T-cell (primary cell): Measurements from ENCODE around the gene CCDC59. TPM values are rescaled to one million over a fixed set of nuclear protein-coding genes. Genes with fewer than 3 reads are reported as not detected.

Experiments
- ATAC-seq, 4 experiments: fragments of 200-7000 bp in 3 of 4; fragments of 150-1000 bp in 1 of 4; cut with Tn5 transposase; replicated peaks in 1 of 4; 1 replicate in 3 of 4; 2 replicates in 1 of 4; pipeline ENCODE4 v1.10.0; 2021; ENCODE audit warnings: moderate library complexity in 3 of 4, mild to moderate bottlenecking in 2 of 4, moderate number of reproducible peaks in 1 of 4
- CTCF ChIA-PET, 2 donors: fragments of 300-600 bp; sonication (Branson Sonifier 250); formaldehyde crosslinking; loops; one replicate each; lab custom pipeline; 2022; ENCODE audit warnings: antibody characterized with exemption in 2 of 2; lab: Charles Lee
- POLR2A ChIA-PET, 2 donors: fragments of 300-600 bp; sonication (Branson Sonifier 250); formaldehyde crosslinking; loops; one replicate each; lab custom pipeline; 2022; ENCODE audit warnings: antibody characterized with exemption in 2 of 2; lab: Charles Lee
- DNase-seq, 35 experiments: peaks; one replicate each; pipeline versions ENCODE4 v3.0.0 to v3.0.0-alpha.2; 2013 to 2023
- H3K27ac ChIP-seq: one replicate; pipeline ENCODE4 v1.5.1; 2013; ENCODE audit warnings: low read length
- H3K27me3 ChIP-seq, 2 experiments: replicated peaks in 1 of 2; 1 replicate in 1 of 2; 2 replicates in 1 of 2; pipeline versions ENCODE4 v1.6.1 to v1.7.0; 2013; ENCODE audit warnings: low read length in 1 of 2, mixed read lengths in 1 of 2; ENCODE audit not compliant: control insufficient read depth in 2 of 2, insufficient read depth in 2 of 2; ENCODE audit errors: extremely low read depth in 1 of 2
- H3K36me3 ChIP-seq, 2 donors: 1 replicate in 1 of 2; 2 replicates in 1 of 2; pipeline versions ENCODE4 v1.6.1 to v1.7.0; 2013; ENCODE audit warnings: low read length in 1 of 2; ENCODE audit not compliant: control insufficient read depth in 2 of 2, insufficient read depth in 1 of 2; ENCODE audit errors: extremely low read depth in 1 of 2
- H3K4me1 ChIP-seq, 2 experiments: 1 replicate in 1 of 2; 2 replicates in 1 of 2; pipeline versions ENCODE4 v1.6.1 to v1.7.0; 2013; ENCODE audit warnings: low read length in 2 of 2, mixed read lengths in 1 of 2; ENCODE audit not compliant: insufficient read depth in 2 of 2, control insufficient read depth in 1 of 2; ENCODE audit errors: extremely low read depth in 1 of 2
- H3K4me3 ChIP-seq, 2 donors: 1 replicate in 1 of 2; 2 replicates in 1 of 2; pipeline versions ENCODE4 v1.5.1 to v1.7.0; 2013; ENCODE audit warnings: mild to moderate bottlenecking in 2 of 2, low read length in 1 of 2, moderate library complexity in 1 of 2; ENCODE audit not compliant: control insufficient read depth in 1 of 2; ENCODE audit errors: extremely low read depth in 1 of 2
- H3K9me3 ChIP-seq: 2 replicates; pipeline ENCODE4 v1.7.0; 2013
- H3K27ac Mint-ChIP-seq, 2 donors: one replicate each; pipeline ENCODE4 v1.8.0; 2020 to 2021; ENCODE audit warnings: mild to moderate bottlenecking in 2 of 2, mixed read lengths in 2 of 2
- H3K27me3 Mint-ChIP-seq, 2 donors: one replicate each; pipeline ENCODE4 v1.8.0; 2021 to 2022; ENCODE audit warnings: mixed read lengths in 2 of 2
- H3K36me3 Mint-ChIP-seq: one replicate; pipeline ENCODE4 v1.8.0; 2021; ENCODE audit warnings: mixed read lengths
- H3K4me1 Mint-ChIP-seq, 3 donors: one replicate each; pipeline ENCODE4 v1.8.0; 2020 to 2022; ENCODE audit warnings: mixed read lengths in 3 of 3, mild to moderate bottlenecking in 1 of 3
- H3K4me3 Mint-ChIP-seq, 3 donors: one replicate each; pipeline ENCODE4 v1.8.0; 2020 to 2022; ENCODE audit warnings: mild to moderate bottlenecking in 3 of 3, mixed read lengths in 3 of 3, moderate library complexity in 3 of 3
- H3K9me3 Mint-ChIP-seq, 3 donors: one replicate each; pipeline ENCODE4 v1.8.0; 2020 to 2022; ENCODE audit warnings: mixed read lengths in 3 of 3
- WGBS: methylation state at CpG from one replicate; pipeline ENCODE4 v1.1.5; 2013; ENCODE audit warnings: missing lambda C conversion rate; ENCODE audit not compliant: insufficient coverage; 5-methylcytosine and 5-hydroxymethylcytosine counted together
- total RNA-seq, 35 experiments: library from RNA in 6 of 35; stranded (reverse) in 6 of 35; fragments of 120-200 nt in 1 of 35; gene quantifications; one replicate each; pipeline versions ENCODE4 v1.2.1 to v1.2.4 and lab custom pipeline; 2013 to 2026

CCDC59 gene
- total RNA-seq (100 to 1,000 TPM in 2 of 5 donors, 10 to 100 TPM in 3; 44.5 to 160 (median 47.3) TPM), total RNA-seq (lab: John Stamatoyannopoulos, UW) (46.0 to 150 (median 97.6) reads per million in 29 experiments)
- total RNA-seq (2013) = 92.6 TPM

- CTCF ChIA-PET = interaction anchor here (0.6 to 1.2 kb wide), 9 partner anchors 9 to 1553 kb away, joined by 3 to 7 read pairs (median 5); partner anchors contain the start of gene TMTC2 (in 1 of the 2)
- H3K36me3 Mint-ChIP-seq = peaks cover 50% of the 10 kb centered on the region
- POLR2A ChIA-PET = interaction anchor here in 1 of 2 donors (0.7 kb wide), 1 partner anchor 937 kb away, joined by 11 read pairs; no protein-coding TSS in a partner anchor
- Histone ChIP-seq H3K9me3 (no peaks in the 10 kb centered on the region), H3K27ac (peak within 1 kb of the TSS; percentile 98), H3K27me3 (no peaks in the 10 kb centered on the region), H3K4me1 (peaks cover 13 to 28% of the 10 kb centered on the region in 2 experiments), H3K4me3 (peak within 1 kb of the TSS; percentile 69 to 99), H3K36me3 (peaks cover 0 to 27% of the 10 kb centered on the region in 2 donors)
- peak within 1 kb of the TSS; percentile 99 to 100 (median 99) for H3K4me3 Mint-ChIP-seq
- ATAC-seq (peak; percentile 90 to 95 (median 92)), DNase-seq (peak; percentile 95 to 99 (median 96))
- H3K9me3 Mint-ChIP-seq = no peaks in the 10 kb centered on the region
- H3K27me3 Mint-ChIP-seq = no peaks in the 10 kb centered on the region
- peak within 1 kb of the TSS; percentile 98 to 99 for H3K27ac Mint-ChIP-seq
- peaks cover 65 to 69% (median 68%) of the 10 kb centered on the region in 3 donors for H3K4me1 Mint-ChIP-seq
- WGBS = 0% methylated on average over 50 of the region's 61 CpGs
Observed at GRCh38 chr12:82358200-82359114, at the start of gene CCDC59, which contains the start of gene METTL25. CCDC59 (minus strand) TSS chr12:82358387; CDS start chr12:82358376, 11 bp downstream. METTL25 (plus strand) TSS chr12:82358529; CDS start chr12:82358566, 37 bp downstream.

GRCh38 chr12:82407481-82407880, 49.3 kb upstream of the CCDC59 start:
- no peaks in the 10 kb centered on the region for H3K27me3 Mint-ChIP-seq
- no peaks in the 10 kb centered on the region for H3K27me3 ChIP-seq
- DNase-seq = no peak
- no peak overlapping the region for H3K4me3 Mint-ChIP-seq
- no peaks in the 10 kb centered on the region for H3K9me3 ChIP-seq
- no peaks in the 10 kb centered on the region for H3K9me3 Mint-ChIP-seq
- H3K36me3 Mint-ChIP-seq = peaks cover 55% of the 10 kb centered on the region
- no peak overlapping the region for H3K27ac ChIP-seq
- H3K4me1 Mint-ChIP-seq = no peaks in the 10 kb centered on the region
- H3K4me1 ChIP-seq = no peaks in the 10 kb centered on the region
- peaks cover 2% of the 10 kb centered on the region in 2 donors for H3K36me3 ChIP-seq
- no peak for ATAC-seq
- CTCF ChIA-PET = no interaction called here
- H3K27ac Mint-ChIP-seq = no peak overlapping the region
- H3K4me3 ChIP-seq = no peak overlapping the region
- POLR2A ChIA-PET = no interaction called here
- WGBS = 91% methylated on average over 5 of the region's 5 CpGs

- ChIA-PET CTCF (interaction anchor here in 1 of 2 donors (0.7 kb wide), 1 partner anchor 30 kb away, joined by 3 read pairs; no protein-coding TSS in a partner anchor), POLR2A (no interaction called here)
- no CpG with 5 or more reads among the region's 1 CpG for WGBS
- H3K27me3 Mint-ChIP-seq = no peaks in the 10 kb centered on the region
- no peak overlapping the region for H3K27ac Mint-ChIP-seq
- no peaks in the 10 kb centered on the region for H3K9me3 ChIP-seq
- no peaks in the 10 kb centered on the region for H3K9me3 Mint-ChIP-seq
- no peaks in the 10 kb centered on the region for H3K27me3 ChIP-seq
- peaks cover 55% of the 10 kb centered on the region for H3K36me3 Mint-ChIP-seq
- no peak overlapping the region for H3K27ac ChIP-seq
- H3K4me3 Mint-ChIP-seq = no peak overlapping the region
- H3K36me3 ChIP-seq = peaks cover 2% of the 10 kb centered on the region in 2 donors
- no peak overlapping the region for H3K4me3 ChIP-seq
- H3K4me1 Mint-ChIP-seq = no peaks in the 10 kb centered on the region
- ATAC-seq (no peak), DNase-seq (no peak)
- no peaks in the 10 kb centered on the region for H3K4me1 ChIP-seq
Observed at GRCh38 chr12:82406651-82407050, 48.5 kb upstream of the CCDC59 start.

- Histone ChIP-seq H3K27ac (no peak overlapping the region), H3K4me3 (no peak overlapping the region), H3K9me3 (no peaks in the 10 kb centered on the region), H3K36me3 (peaks cover 0 to 5% of the 10 kb centered on the region in 2 donors), H3K27me3 (no peaks in the 10 kb centered on the region), H3K4me1 (no peaks in the 10 kb centered on the region)
- no peak overlapping the region for H3K27ac Mint-ChIP-seq
- ChIA-PET POLR2A (interaction anchor here in 1 of 2 donors (0.6 kb wide), 2 partner anchors 17 to 27 kb away, joined by 3 to 6 read pairs; no protein-coding TSS in a partner anchor), CTCF (no interaction called here)
- DNase-seq (no peak), ATAC-seq (no peak)
- peaks cover 35% of the 10 kb centered on the region for H3K36me3 Mint-ChIP-seq
- H3K27me3 Mint-ChIP-seq = no peaks in the 10 kb centered on the region
- H3K4me1 Mint-ChIP-seq = no peaks in the 10 kb centered on the region
- no peaks in the 10 kb centered on the region for H3K9me3 Mint-ChIP-seq
- WGBS = no CpG with 5 or more reads among the region's 2 CpGs
- no peak overlapping the region for H3K4me3 Mint-ChIP-seq
Observed at GRCh38 chr12:82400819-82401218, 42.6 kb upstream of the CCDC59 start.

- no peaks in the 10 kb centered on the region for H3K9me3 ChIP-seq
- CTCF ChIA-PET = no interaction called here
Observed at GRCh38 chr12:82398879-82399278, 40.7 kb upstream of the CCDC59 start.

GRCh38 chr12:82383930-82384552, 25.9 kb upstream of the CCDC59 start:
- ATAC-seq = no peak
- Histone ChIP-seq H3K27ac (no peak overlapping the region), H3K27me3 (no peaks in the 10 kb centered on the region), H3K36me3 (no peaks in the 10 kb centered on the region), H3K9me3 (no peaks in the 10 kb centered on the region), H3K4me1 (no peaks in the 10 kb centered on the region), H3K4me3 (no peak overlapping the region)
- H3K4me3 Mint-ChIP-seq = no peak overlapping the region
- H3K27me3 Mint-ChIP-seq = no peaks in the 10 kb centered on the region
- no peaks in the 10 kb centered on the region for H3K4me1 Mint-ChIP-seq
- CTCF ChIA-PET = interaction anchor here in 1 of 2 donors (0.6 kb wide), 1 partner anchor 441 kb away, joined by 3 read pairs; no protein-coding TSS in a partner anchor
- H3K9me3 Mint-ChIP-seq = peaks cover 0 to 7% (median 5%) of the 10 kb centered on the region in 3 donors
- POLR2A ChIA-PET = no interaction called here
- WGBS = no CpG with 5 or more reads among the region's 2 CpGs
- DNase-seq = no peak
- no peak overlapping the region for H3K27ac Mint-ChIP-seq
- peaks cover 32% of the 10 kb centered on the region for H3K36me3 Mint-ChIP-seq

More at GRCh38 chr12:82398879-82399278, 40.7 kb upstream of the CCDC59 start:
- Mint-ChIP-seq H3K4me1 (no peaks in the 10 kb centered on the region), H3K4me3 (no peak overlapping the region), H3K9me3 (no peaks in the 10 kb centered on the region), H3K36me3 (peaks cover 38% of the 10 kb centered on the region), H3K27me3 (no peaks in the 10 kb centered on the region), H3K27ac (no peak overlapping the region)
- DNase-seq (no peak), ATAC-seq (no peak)
- no peaks in the 10 kb centered on the region for H3K4me1 ChIP-seq
- POLR2A ChIA-PET = interaction anchor here in 1 of 2 donors (0.6 kb wide), 1 partner anchor 38 kb away, joined by 3 read pairs; no protein-coding TSS in a partner anchor
- no peaks in the 10 kb centered on the region for H3K27me3 ChIP-seq
- H3K27ac ChIP-seq = no peak overlapping the region
- H3K36me3 ChIP-seq = peaks cover 0 to 8% of the 10 kb centered on the region in 2 donors
- no peak overlapping the region for H3K4me3 ChIP-seq
